ENCODE data around the gene GPR150. TPM values are rescaled to one million over a fixed set of nuclear protein-coding genes. Genes with fewer than 3 reads are reported as not detected.
A peak's percentile ranks its signal among the peaks of the same experiment; 100 is the strongest.
"Not testable (repeated sequence)": the region's sequence is repeated elsewhere in the genome, so short reads cannot be mapped to it uniquely, and the experiment has no call there.

GPR150 gene
- total RNA-seq, 3 donors from 2014 or later, result 0.28 to 0.49 (median 0.41) TPM

DNA sequence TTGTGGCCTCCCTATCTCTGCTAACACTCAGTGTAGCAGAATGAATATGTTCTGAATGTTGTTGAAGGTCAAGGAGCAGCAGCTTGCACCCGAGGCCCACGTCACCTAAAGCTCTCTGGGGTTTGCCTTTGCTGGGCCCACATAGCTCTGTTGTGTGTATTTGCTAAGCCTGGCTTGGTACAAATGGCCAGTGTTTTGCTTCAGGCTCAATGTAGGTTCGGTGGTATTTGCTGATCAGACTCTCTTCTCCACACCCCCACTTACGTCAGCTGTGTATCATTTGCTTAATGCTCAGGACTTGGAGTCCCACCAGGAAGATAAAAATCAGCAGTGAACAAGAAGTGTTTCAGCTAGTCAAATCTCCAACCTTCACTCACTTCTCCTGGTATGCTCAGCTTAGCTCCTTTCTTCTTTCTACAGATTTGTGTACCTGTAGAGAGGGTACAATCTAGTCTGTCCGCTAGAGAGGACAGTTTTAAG, 21.9 kb downstream of the GPR150 start:
- ATAC-seq, result no peak
- Histone ChIP-seq H3K9me3 (no peaks in the 10 kb centered on the region), H3K4me3 (no peak overlapping the region), H3K36me3 (ENCODE audit: low read depth) (no peaks in the 10 kb centered on the region), H3K4me1 (ENCODE audit: low read depth) (peaks cover 8% of the 10 kb centered on the region)
- intact Hi-C loops (cut with DNase I, micrococcal nuclease), result loop anchor here in 1 of 2 donors (10.0 kb wide), 1 partner anchor 203 kb away; no protein-coding TSS in a partner anchor
- TF ChIP-seq, protein P1, sequence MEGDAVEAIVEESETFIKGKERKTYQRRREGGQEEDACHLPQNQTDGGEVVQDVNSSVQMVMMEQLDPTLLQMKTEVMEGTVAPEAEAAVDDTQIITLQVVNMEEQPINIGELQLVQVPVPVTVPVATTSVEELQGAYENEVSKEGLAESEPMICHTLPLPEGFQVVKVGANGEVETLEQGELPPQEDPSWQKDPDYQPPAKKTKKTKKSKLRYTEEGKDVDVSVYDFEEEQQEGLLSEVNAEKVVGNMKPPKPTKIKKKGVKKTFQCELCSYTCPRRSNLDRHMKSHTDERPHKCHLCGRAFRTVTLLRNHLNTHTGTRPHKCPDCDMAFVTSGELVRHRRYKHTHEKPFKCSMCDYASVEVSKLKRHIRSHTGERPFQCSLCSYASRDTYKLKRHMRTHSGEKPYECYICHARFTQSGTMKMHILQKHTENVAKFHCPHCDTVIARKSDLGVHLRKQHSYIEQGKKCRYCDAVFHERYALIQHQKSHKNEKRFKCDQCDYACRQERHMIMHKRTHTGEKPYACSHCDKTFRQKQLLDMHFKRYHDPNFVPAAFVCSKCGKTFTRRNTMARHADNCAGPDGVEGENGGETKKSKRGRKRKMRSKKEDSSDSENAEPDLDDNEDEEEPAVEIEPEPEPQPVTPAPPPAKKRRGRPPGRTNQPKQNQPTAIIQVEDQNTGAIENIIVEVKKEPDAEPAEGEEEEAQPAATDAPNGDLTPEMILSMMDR (IDR thresholded peaks at IDR 0.05), result no peak
- DNase-seq, result no peak

DNA sequence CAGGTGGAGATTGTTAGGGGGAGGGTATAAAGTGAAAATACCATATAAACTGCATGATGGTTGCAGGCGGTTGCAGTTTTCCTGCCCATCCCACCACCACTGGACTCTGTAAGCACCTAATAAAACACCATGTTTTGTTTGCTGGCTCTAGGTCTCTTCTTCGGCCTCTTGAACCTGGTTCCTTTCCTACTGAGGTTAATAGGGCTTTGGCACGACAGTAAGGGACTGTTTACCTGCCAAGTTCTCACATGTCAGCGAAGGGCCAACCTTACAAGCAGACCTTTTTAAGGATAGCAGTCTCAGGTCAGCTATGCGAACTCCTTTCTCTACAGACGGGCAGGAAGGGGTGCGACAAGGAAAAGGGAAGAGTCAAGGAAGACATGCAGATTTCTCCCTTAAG, 23.3 kb downstream of the GPR150 start:
- ATAC-seq (no peak), DNase-seq (no peak)
- intact Hi-C loops (cut with DNase I, micrococcal nuclease), result loop anchor here in 1 of 2 donors (10.0 kb wide), 1 partner anchor 202 kb away; no protein-coding TSS in a partner anchor
- Histone ChIP-seq H3K36me3 (ENCODE audit: low read depth) (no peaks in the 10 kb centered on the region), H3K4me1 (ENCODE audit: low read depth) (peaks cover 18% of the 10 kb centered on the region), H3K4me3 (no peak overlapping the region), H3K9me3 (no peaks in the 10 kb centered on the region)
- TF ChIP-seq, protein P1 (IDR thresholded peaks at IDR 0.05), result no peak

DNA sequence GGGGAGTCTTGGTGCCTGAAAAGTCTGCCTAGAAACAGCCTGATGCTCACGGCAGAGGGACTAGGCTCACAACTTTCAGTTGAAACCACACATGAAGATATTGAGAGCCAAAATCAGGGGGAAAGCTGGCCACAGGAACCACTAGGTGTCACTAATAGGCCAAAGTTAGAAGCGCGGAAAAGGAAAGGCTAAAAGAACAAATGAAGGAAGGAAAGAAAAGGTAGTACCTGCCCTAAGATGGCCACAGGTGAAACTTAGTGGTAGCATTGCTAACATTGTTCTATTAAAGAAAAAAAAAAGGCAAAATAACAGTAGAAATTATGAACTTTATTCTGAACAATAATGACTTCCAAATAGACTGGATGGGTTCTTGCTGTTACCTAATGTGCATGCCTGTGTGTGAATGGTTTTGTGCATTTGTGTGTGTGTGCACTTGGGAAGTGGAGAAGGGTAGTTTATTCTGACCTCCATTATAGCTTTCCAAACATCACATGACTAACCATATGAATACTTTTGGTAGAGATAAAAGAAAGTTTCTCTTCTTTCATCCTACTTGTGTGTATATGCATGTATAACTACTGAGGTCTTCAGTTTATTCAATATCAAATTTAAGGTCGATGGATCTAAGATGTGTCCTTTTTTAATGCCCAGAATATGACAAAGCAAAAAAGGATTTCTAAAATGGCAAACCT, 24.6 kb downstream of the GPR150 start:
- no peak overlapping the region for H3K4me3 ChIP-seq
- intact Hi-C loops (cut with DNase I, micrococcal nuclease), result loop anchor here (5.0 to 10.0 kb wide), 3 partner anchors 88 to 203 kb away; partner anchors contain the start of gene RHOBTB3 (in 1 of the 2)
- DNase-seq (peak in 1 of 3 donors; percentile 73), ATAC-seq (no peak)
- H3K36me3 ChIP-seq (ENCODE audit: low read depth), result no peaks in the 10 kb centered on the region
- no peaks in the 10 kb centered on the region for H3K9me3 ChIP-seq
- TF ChIP-seq, protein P1 (IDR thresholded peaks at IDR 0.05), result peak; percentile 53
- peaks cover 20% of the 10 kb centered on the region for H3K4me1 ChIP-seq (ENCODE audit: low read depth)

DNA sequence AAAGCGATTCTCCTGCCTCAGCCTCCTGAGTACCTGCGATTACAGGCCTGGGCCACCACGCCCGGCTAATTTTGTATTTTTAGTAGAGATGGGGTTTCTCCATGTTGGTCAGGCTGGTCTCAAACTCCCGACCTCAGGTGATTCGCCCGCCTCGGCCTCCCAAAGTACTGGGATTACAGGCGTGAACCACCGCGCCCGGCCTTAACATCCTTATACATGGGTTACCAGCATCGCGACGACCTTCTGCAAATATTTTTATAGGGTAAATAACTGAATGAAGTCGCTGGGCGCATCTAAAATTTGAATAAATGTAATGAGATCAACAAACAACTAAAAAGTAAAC, 26.3 kb downstream of the GPR150 start:
- intact Hi-C loops (cut with DNase I, micrococcal nuclease), result loop anchor here (5.0 to 10.0 kb wide), 3 partner anchors 86 to 201 kb away; partner anchors contain the start of gene RHOBTB3 (in 1 of the 2)
- not testable (repeated sequence) for H3K36me3 ChIP-seq (ENCODE audit: low read depth); H3K9me3 ChIP-seq; H3K4me3 ChIP-seq; DNase-seq
- peaks cover 20% of the 10 kb centered on the region for H3K4me1 ChIP-seq (ENCODE audit: low read depth)
- peak; percentile 0 for ATAC-seq

DNA sequence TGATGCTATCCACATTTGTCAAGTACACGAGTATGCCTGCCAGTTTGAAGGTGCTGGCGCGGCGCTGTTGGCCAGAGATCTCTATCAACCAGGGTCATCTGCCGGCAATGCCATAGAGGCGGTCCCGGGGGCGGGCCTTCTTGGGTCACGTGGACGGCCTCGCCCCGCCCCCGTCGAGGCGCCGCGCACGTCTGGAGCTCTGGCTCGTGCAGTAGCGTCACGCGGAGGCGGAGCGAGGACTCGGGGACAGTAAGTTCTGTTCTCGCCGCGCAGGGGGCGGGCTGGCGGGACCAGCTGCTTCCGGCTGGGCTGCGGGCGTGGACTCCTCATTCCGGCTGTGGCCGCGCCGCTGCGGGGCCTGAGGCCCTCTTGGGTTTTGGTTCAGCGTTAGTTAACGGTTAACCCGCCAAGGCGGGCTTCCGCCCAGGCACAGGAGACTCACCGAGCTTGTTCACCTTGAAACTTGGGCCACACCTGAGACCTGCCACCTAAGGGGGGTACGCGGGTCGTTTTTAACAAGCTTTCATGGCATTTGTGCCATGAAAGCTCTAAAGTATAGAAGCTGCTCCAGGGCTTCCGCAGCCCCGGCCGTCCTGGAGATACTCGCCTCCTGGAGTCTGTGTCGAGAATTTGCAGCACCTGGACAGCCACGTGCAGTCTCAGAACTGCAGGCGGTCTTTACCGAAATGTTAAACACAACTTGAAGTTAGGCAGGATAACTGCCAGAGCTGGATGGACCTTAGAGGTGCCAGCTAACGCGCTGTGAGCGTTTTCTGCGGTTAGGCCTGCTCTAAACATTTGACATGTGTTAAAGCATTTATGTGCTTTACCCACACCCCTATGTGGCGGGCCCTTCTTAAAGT, 26.9 kb downstream of the GPR150 start, which contains the start of gene RFESD:
Gene RFESD (plus strand): TSS at position 209 of the 863 bp plus-strand sequence. CDS start 5,495 bp downstream, outside the sequence.
- ATAC-seq (peak; percentile 98), DNase-seq (peak; percentile 100)
- TF ChIP-seq, protein P1 (IDR thresholded peaks at IDR 0.05), result peak; percentile 21
- Histone ChIP-seq H3K36me3 (ENCODE audit: low read depth) (no peaks in the 10 kb centered on the region), H3K4me3 (no peak within 1 kb of the TSS), H3K9me3 (no peaks in the 10 kb centered on the region), H3K4me1 (ENCODE audit: low read depth) (peaks cover 20% of the 10 kb centered on the region)
- intact Hi-C loops (cut with DNase I, micrococcal nuclease), result loop anchor here (5.0 to 10.0 kb wide), 3 partner anchors 86 to 201 kb away; partner anchors contain the start of gene RHOBTB3 (in 1 of the 2)
